ENCODE results near the gene CADPS2.
"Not testable (repeated sequence)": the region's sequence is repeated elsewhere in the genome, so short reads cannot be mapped to it uniquely, and the experiment has no call there.

The CADPS2 gene

GRCh38 chr7:122688400-122688998 is 197.8 kb downstream of the CADPS2 start:
- H3K27ac ChIP-seq, result no peak overlapping the region
- TF ChIP-seq ZFX (IDR thresholded peaks at IDR 0.05; ENCODE audit: borderline replicate concordance), result no peak
- TF ChIP-seq CTCF (IDR thresholded peaks at IDR 0.05), result no peak

GRCh38 chr7:122686360-122686878 is 199.8 kb downstream of the CADPS2 start:
- TF ChIP-seq CTCF (IDR thresholded peaks at IDR 0.05) (no peak), ZFX (IDR thresholded peaks at IDR 0.05; ENCODE audit: borderline replicate concordance) (no peak)
- H3K27ac ChIP-seq, result no peak overlapping the region

GRCh38 chr7:122684504-122684903 is 201.8 kb downstream of the CADPS2 start:
- H3K27ac ChIP-seq, result no peak overlapping the region

GRCh38 chr7:122682815-122683550 is 203.3 kb downstream of the CADPS2 start:
- no peak for TF ChIP-seq CTCF (IDR thresholded peaks at IDR 0.05)
- TF ChIP-seq ZFX (IDR thresholded peaks at IDR 0.05; ENCODE audit: borderline replicate concordance), result no peak
- H3K27ac ChIP-seq, result no peak overlapping the region

More at GRCh38 chr7:122684504-122684903, 201.8 kb downstream of the CADPS2 start:
- no peak for TF ChIP-seq CTCF (IDR thresholded peaks at IDR 0.05)
- no peak for TF ChIP-seq ZFX (IDR thresholded peaks at IDR 0.05; ENCODE audit: borderline replicate concordance)

- not testable (repeated sequence) for H3K27ac ChIP-seq
Measured at GRCh38 chr7:122681186-122681585, 205.1 kb downstream of the CADPS2 start.

GRCh38 chr7:122679813-122680212 is 206.4 kb downstream of the CADPS2 start:
- TF ChIP-seq CTCF (IDR thresholded peaks at IDR 0.05) (no peak), ZFX (IDR thresholded peaks at IDR 0.05; ENCODE audit: borderline replicate concordance) (no peak)
- H3K27ac ChIP-seq, result peak overlapping the region; percentile 82

GRCh38 chr7:122679269-122679709 is 207.0 kb downstream of the CADPS2 start:
- H3K27ac ChIP-seq, result peak overlapping the region; percentile 82

GRCh38 chr7:122677149-122677548 is 209.1 kb downstream of the CADPS2 start:
- peak overlapping the region; percentile 10; the same call in 1 of the 2 replicates for H3K27ac ChIP-seq
- TF ChIP-seq ZFX (IDR thresholded peaks at IDR 0.05; ENCODE audit: borderline replicate concordance) (no peak), CTCF (IDR thresholded peaks at IDR 0.05) (no peak)
